Activated CD4-positive, alpha-beta T cell treated with anti-CD3 and anti-CD28 coated beads, Interleukin-2, amount 10 ng/mL, durations not matched to agents 24 days and 14 days (primary cell): Measurements from ENCODE around the gene EFNA5. TPM values are rescaled to one million over a fixed set of nuclear protein-coding genes. Genes with fewer than 3 reads are reported as not detected.

Source experiments
- DNase-seq: peaks from one replicate; pipeline ENCODE4 v3.0.0; 2022
- H3K27ac Mint-ChIP-seq: one replicate; pipeline ENCODE4 v1.8.0; 2022; ENCODE audit warnings: mild to moderate bottlenecking, mixed read lengths
- H3K27me3 Mint-ChIP-seq: one replicate; pipeline ENCODE4 v1.8.0; 2022; ENCODE audit warnings: mixed read lengths
- H3K36me3 Mint-ChIP-seq: one replicate; pipeline ENCODE4 v1.8.0; 2022; ENCODE audit warnings: low read depth, mild to moderate bottlenecking, mixed read lengths
- H3K4me1 Mint-ChIP-seq: one replicate; pipeline ENCODE4 v1.8.0; 2021; ENCODE audit warnings: mixed read lengths
- H3K4me3 Mint-ChIP-seq: one replicate; pipeline ENCODE4 v1.8.0; 2022; ENCODE audit warnings: mild to moderate bottlenecking, moderate library complexity, mixed read lengths
- H3K9me3 Mint-ChIP-seq: one replicate; pipeline ENCODE4 v1.8.0; 2021; ENCODE audit warnings: mixed read lengths
- intact Hi-C: fragments of 100-400 bp; cut with micrococcal nuclease; formaldehyde crosslinking; loops from one replicate; pipeline ENCODE4 v1.15.1; 2023
- total RNA-seq: library from RNA; stranded (reverse); gene quantifications from 2 replicates; pipeline ENCODE4 v1.2.3, GENCODE V29; 2022

Gene EFNA5
- total RNA-seq, 1 donor from 2014 or later = not detected

- no peak overlapping the region for H3K4me3 Mint-ChIP-seq
- no peak for DNase-seq
- H3K27me3 Mint-ChIP-seq = peaks cover 11% of the 10 kb centered on the region
- intact Hi-C loops = no loop called here
- peaks cover 5% of the 10 kb centered on the region for H3K4me1 Mint-ChIP-seq
- H3K36me3 Mint-ChIP-seq = no peaks in the 10 kb centered on the region
- H3K9me3 Mint-ChIP-seq = no peaks in the 10 kb centered on the region
- no peak overlapping the region for H3K27ac Mint-ChIP-seq
These were observed 128.3 kb downstream of the EFNA5 start for GRCh38 chr5:107542428-107542827.

GRCh38 chr5:107541400-107541799, 129.3 kb downstream of the EFNA5 start:
- Mint-ChIP-seq H3K27ac (no peak overlapping the region), H3K4me1 (peaks cover 5% of the 10 kb centered on the region), H3K36me3 (no peaks in the 10 kb centered on the region), H3K4me3 (no peak overlapping the region), H3K27me3 (peaks cover 11% of the 10 kb centered on the region), H3K9me3 (no peaks in the 10 kb centered on the region)
- no peak for DNase-seq
- intact Hi-C loops = no loop called here

- no peaks in the 10 kb centered on the region for H3K36me3 Mint-ChIP-seq
- H3K27me3 Mint-ChIP-seq = peaks cover 12% of the 10 kb centered on the region
- no peak overlapping the region for H3K4me3 Mint-ChIP-seq
- peaks cover 5% of the 10 kb centered on the region for H3K4me1 Mint-ChIP-seq
- intact Hi-C loops = no loop called here
- no peak overlapping the region for H3K27ac Mint-ChIP-seq
- DNase-seq = no peak
- no peaks in the 10 kb centered on the region for H3K9me3 Mint-ChIP-seq
These were observed 130.9 kb downstream of the EFNA5 start for GRCh38 chr5:107539726-107540330.

GRCh38 chr5:107538805-107539445, 131.8 kb downstream of the EFNA5 start:
- peaks cover 5% of the 10 kb centered on the region for H3K4me1 Mint-ChIP-seq
- no peaks in the 10 kb centered on the region for H3K36me3 Mint-ChIP-seq
- H3K9me3 Mint-ChIP-seq = no peaks in the 10 kb centered on the region
- no peak overlapping the region for H3K4me3 Mint-ChIP-seq
- intact Hi-C loops = no loop called here
- no peak overlapping the region for H3K27ac Mint-ChIP-seq
- peaks cover 12% of the 10 kb centered on the region for H3K27me3 Mint-ChIP-seq
- DNase-seq = no peak

GRCh38 chr5:107538331-107538730, 132.4 kb downstream of the EFNA5 start:
- Mint-ChIP-seq H3K27me3 (peaks cover 12% of the 10 kb centered on the region), H3K27ac (no peak overlapping the region), H3K4me3 (no peak overlapping the region), H3K36me3 (no peaks in the 10 kb centered on the region), H3K9me3 (no peaks in the 10 kb centered on the region), H3K4me1 (peaks cover 5% of the 10 kb centered on the region)
- DNase-seq = no peak
- intact Hi-C loops = no loop called here

- no peak overlapping the region for H3K27ac Mint-ChIP-seq
- H3K4me1 Mint-ChIP-seq = peaks cover 5% of the 10 kb centered on the region
- no peaks in the 10 kb centered on the region for H3K9me3 Mint-ChIP-seq
- intact Hi-C loops = no loop called here
- no peak for DNase-seq
- H3K36me3 Mint-ChIP-seq = no peaks in the 10 kb centered on the region
- H3K4me3 Mint-ChIP-seq = no peak overlapping the region
- peaks cover 9% of the 10 kb centered on the region for H3K27me3 Mint-ChIP-seq
These were observed 134.9 kb downstream of the EFNA5 start for GRCh38 chr5:107535849-107536248.

- DNase-seq = no peak
- Mint-ChIP-seq H3K36me3 (no peaks in the 10 kb centered on the region), H3K4me3 (no peak overlapping the region), H3K9me3 (no peaks in the 10 kb centered on the region), H3K27me3 (peaks cover 5% of the 10 kb centered on the region), H3K27ac (no peak overlapping the region), H3K4me1 (peaks cover 5% of the 10 kb centered on the region)
- intact Hi-C loops = no loop called here
These were observed 136.5 kb downstream of the EFNA5 start for GRCh38 chr5:107533910-107534876.

- Mint-ChIP-seq H3K9me3 (no peaks in the 10 kb centered on the region), H3K27ac (no peak overlapping the region), H3K4me1 (no peaks in the 10 kb centered on the region), H3K27me3 (peaks cover 4% of the 10 kb centered on the region), H3K4me3 (no peak overlapping the region), H3K36me3 (no peaks in the 10 kb centered on the region)
- intact Hi-C loops = no loop called here
- no peak for DNase-seq
These were observed 137.8 kb downstream of the EFNA5 start for GRCh38 chr5:107532916-107533315.

GRCh38 chr5:107532169-107532878, 138.4 kb downstream of the EFNA5 start:
- no peak overlapping the region for H3K27ac Mint-ChIP-seq
- H3K4me3 Mint-ChIP-seq = no peak overlapping the region

DNA sequence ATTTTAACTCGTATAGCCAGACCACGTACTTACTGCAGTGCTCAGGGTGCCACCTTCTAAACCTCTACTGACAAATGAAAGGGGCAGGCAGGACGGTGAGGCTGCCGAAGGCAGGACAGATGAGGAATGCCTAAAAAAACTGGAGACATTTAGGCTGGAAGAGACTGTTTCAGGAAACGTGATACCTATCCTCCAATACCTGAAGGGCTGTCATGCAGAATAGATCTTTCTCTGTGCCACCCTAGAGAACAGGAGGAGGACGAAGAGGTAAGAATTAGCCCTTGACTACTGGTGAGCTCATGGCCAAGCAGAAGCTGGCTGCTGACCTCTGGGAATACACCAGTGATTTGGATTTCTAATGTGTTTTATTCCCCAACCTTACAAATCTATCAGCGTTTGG, 139.4 kb downstream of the EFNA5 start:
- H3K4me1 Mint-ChIP-seq = no peaks in the 10 kb centered on the region
- intact Hi-C loops = no loop called here
- H3K27me3 Mint-ChIP-seq = peaks cover 4% of the 10 kb centered on the region
- H3K4me3 Mint-ChIP-seq = no peak overlapping the region
- H3K36me3 Mint-ChIP-seq = no peaks in the 10 kb centered on the region
- DNase-seq = no peak
- no peaks in the 10 kb centered on the region for H3K9me3 Mint-ChIP-seq
- H3K27ac Mint-ChIP-seq = no peak overlapping the region

More at GRCh38 chr5:107532169-107532878, 138.4 kb downstream of the EFNA5 start:
- H3K4me1 Mint-ChIP-seq = no peaks in the 10 kb centered on the region
- H3K36me3 Mint-ChIP-seq = no peaks in the 10 kb centered on the region
- no peak for DNase-seq
- H3K27me3 Mint-ChIP-seq = peaks cover 4% of the 10 kb centered on the region
- H3K9me3 Mint-ChIP-seq = no peaks in the 10 kb centered on the region
- intact Hi-C loops = no loop called here

GRCh38 chr5:107529618-107530017, 141.1 kb downstream of the EFNA5 start:
- H3K36me3 Mint-ChIP-seq = no peaks in the 10 kb centered on the region
- no peak overlapping the region for H3K4me3 Mint-ChIP-seq
- H3K9me3 Mint-ChIP-seq = no peaks in the 10 kb centered on the region
- peaks cover 4% of the 10 kb centered on the region for H3K27me3 Mint-ChIP-seq
- H3K4me1 Mint-ChIP-seq = no peaks in the 10 kb centered on the region
- H3K27ac Mint-ChIP-seq = no peak overlapping the region
- intact Hi-C loops = no loop called here
- DNase-seq = no peak

DNA sequence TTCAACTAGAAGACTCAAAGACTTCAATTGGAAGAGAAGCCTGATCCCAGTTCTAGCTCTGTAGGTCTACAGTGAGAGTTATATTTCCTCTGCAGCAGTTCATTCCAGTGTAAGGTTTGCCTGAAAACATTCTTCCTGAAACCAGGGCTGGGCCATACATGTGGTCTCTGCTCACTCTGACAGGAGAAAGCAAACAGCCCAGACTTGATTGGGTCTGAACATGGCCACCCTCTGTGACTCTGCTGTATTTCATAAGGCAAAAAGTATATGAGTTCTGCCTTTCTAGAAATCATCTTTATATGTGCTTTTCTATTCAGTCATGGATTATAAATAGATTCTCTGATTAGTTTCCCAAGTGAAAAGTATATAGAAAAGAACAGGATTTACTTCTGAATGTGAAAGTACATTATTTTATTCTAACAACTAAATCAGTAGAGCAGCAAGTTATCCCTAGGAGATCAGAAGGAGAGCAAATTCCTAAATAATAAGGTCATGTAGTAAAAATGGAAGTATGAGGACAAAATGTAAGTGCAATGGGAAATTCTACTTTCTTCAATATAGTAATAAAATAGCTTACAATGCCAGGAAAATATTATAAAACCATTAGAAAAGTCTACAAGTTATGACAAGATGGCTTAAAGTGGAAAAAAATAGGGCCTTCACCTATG, 144.3 kb downstream of the EFNA5 start:
- DNase-seq = no peak
- intact Hi-C loops = no loop called here
- no peaks in the 10 kb centered on the region for H3K4me1 Mint-ChIP-seq
- H3K36me3 Mint-ChIP-seq = no peaks in the 10 kb centered on the region
- H3K9me3 Mint-ChIP-seq = no peaks in the 10 kb centered on the region
- no peak overlapping the region for H3K27ac Mint-ChIP-seq
- peaks cover 15% of the 10 kb centered on the region for H3K27me3 Mint-ChIP-seq
- no peak overlapping the region for H3K4me3 Mint-ChIP-seq

DNA sequence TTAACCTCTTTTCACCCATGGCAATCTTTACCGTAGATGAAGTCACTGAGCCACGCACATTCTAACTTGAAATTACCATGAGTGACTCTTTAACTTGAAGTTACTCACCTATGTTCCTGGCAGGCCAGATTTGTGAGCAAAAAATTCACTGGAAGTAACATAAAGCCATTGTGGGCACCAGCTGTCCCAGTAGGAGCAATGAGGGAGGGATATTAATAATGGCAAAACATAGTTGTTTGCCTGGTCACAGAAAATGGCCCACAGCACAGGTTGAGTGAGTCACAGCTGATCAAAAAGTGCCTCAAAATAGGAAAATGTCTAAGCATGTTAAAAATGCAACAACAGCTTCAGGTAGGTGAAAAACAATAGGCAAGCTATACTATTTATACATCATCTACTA, 146.6 kb downstream of the EFNA5 start:
- Mint-ChIP-seq H3K27me3 (peaks cover 15% of the 10 kb centered on the region), H3K27ac (no peak overlapping the region), H3K9me3 (no peaks in the 10 kb centered on the region), H3K4me3 (no peak overlapping the region), H3K4me1 (no peaks in the 10 kb centered on the region), H3K36me3 (no peaks in the 10 kb centered on the region)
- no peak for DNase-seq
- intact Hi-C loops = no loop called here
